Measurements from ENCODE around the gene SEMA3B. TPM values are rescaled to one million over a fixed set of nuclear protein-coding genes. Genes with fewer than 3 reads are reported as not detected.

Gene SEMA3B
- total RNA-seq, 4 donors from 2014 or later, result 1.7 to 3.1 (median 2.1) TPM

DNA sequence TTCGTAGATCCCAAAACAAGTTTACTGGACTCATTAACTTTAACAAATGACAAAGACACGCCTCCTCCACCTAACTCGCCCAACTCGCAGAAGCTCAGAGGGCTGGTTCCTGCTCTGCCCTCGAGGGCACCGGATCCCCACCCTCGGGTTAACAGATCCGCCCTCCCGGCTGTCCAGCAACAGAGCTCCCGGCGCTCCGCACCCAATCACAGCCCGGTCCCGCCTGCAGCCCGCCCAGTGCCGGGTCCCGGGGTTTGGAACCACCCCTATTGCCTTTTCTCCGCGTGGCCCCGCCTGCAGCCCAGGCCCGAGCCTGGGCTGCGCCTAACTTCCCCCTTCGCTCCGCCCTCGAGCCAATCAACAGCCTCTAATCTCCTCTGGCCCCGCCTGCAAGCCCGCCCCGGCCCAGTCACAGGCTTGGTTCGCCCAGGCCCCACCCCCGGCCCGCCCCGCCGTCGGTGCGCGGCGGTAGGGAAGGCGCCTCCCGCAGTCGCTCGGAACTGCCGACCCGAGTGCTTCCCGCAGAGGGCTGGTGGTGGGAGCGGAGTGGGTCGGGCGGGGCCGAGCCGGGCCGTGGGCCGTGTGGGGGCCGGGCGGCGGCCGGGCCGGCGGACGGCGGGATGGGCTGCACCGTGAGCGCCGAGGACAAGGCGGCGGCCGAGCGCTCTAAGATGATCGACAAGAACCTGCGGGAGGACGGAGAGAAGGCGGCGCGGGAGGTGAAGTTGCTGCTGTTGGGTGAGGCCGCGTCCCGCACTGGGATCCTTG lies 33.0 kb upstream of the SEMA3B start, which contains the start of gene GNAI2:
Gene GNAI2, plus strand, starts transcription at position 489 of the 768 bp plus-strand sequence. Its CDS starts 132 bp downstream, at position 621.
- peak; percentile 91 to 97 for TF ChIP-seq POLR2A (IDR thresholded peaks at IDR 0.05)
- TF ChIP-seq, protein P1, sequence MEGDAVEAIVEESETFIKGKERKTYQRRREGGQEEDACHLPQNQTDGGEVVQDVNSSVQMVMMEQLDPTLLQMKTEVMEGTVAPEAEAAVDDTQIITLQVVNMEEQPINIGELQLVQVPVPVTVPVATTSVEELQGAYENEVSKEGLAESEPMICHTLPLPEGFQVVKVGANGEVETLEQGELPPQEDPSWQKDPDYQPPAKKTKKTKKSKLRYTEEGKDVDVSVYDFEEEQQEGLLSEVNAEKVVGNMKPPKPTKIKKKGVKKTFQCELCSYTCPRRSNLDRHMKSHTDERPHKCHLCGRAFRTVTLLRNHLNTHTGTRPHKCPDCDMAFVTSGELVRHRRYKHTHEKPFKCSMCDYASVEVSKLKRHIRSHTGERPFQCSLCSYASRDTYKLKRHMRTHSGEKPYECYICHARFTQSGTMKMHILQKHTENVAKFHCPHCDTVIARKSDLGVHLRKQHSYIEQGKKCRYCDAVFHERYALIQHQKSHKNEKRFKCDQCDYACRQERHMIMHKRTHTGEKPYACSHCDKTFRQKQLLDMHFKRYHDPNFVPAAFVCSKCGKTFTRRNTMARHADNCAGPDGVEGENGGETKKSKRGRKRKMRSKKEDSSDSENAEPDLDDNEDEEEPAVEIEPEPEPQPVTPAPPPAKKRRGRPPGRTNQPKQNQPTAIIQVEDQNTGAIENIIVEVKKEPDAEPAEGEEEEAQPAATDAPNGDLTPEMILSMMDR (IDR thresholded peaks at IDR 0.05 in 4 of 5, conservative IDR thresholded peaks at IDR 0.05 in 1 of 5), result peak in 3 of 5 experiments; percentile 9 to 18 (median 14)
- intact Hi-C loops (cut with DNase I; ENCODE audit: low total_unique reads), result no loop called here

DNA sequence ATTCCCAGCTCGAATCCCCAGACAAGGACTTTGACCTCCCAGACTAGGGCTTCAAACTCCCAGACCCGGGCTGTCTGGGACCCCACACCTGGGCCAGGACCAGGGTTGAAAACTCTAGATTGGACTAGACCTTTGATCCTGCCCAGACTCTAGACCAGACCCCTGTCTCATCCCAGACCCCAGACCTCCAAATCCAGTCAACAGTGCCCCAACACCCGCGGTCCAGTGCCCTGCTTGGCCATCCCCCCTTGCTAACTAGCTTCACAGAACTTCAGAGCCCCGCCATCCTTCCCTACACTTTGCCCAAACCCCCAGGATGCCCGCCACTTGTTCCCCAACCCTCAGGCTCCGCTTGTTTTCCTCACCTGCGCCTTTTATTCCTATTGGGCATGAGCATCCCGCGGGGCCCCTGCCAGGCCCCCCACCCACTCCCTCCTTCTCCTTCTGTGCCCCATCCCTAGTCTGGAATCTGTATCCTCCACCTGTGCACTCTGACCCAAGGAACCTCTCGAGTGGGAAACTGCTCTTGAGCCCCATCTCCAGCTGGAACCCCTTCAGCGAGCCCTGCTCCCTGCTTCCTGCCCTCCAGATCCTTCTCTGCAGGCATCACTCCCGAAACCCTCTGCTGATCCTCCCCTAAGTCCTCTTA lies 32.3 kb upstream of the SEMA3B start:
- intact Hi-C loops (cut with DNase I; ENCODE audit: low total_unique reads), result no loop called here
- Histone ChIP-seq H3K9me3 (no peaks in the 10 kb centered on the region), H3K27ac (peak overlapping the region; percentile 87 to 96 (median 87)), H3K4me3 (peak overlapping the region; percentile 58 to 82 (median 70)), H3K4me1 (peaks cover 44 to 53% of the 10 kb centered on the region in 2 donors), H3K27me3 (no peaks in the 10 kb centered on the region), H3K36me3 (no peaks in the 10 kb centered on the region)
- DNase-seq, result no peak
- ATAC-seq, result no peak
- no peak for TF ChIP-seq POLR2A (IDR thresholded peaks at IDR 0.05)
- TF ChIP-seq, protein P1 (IDR thresholded peaks at IDR 0.05 in 4 of 5, conservative IDR thresholded peaks at IDR 0.05 in 1 of 5), result no peak
- in situ Hi-C loops (cut with MboI; ENCODE audit: low sequenced_read_pairs in 4 of 4), result no loop called here

More for the DNA sequence above, 33.0 kb upstream of the SEMA3B start, which contains the start of gene GNAI2:
- in situ Hi-C loops (cut with MboI; ENCODE audit: low sequenced_read_pairs in 4 of 4), result no loop called here
- DNase-seq (peak; percentile 99), ATAC-seq (peak; percentile 87 to 90)
- Histone ChIP-seq H3K27ac (peak within 1 kb of the TSS; percentile 87 to 96 (median 93)), H3K4me1 (peaks cover 39 to 47% of the 10 kb centered on the region in 2 donors), H3K4me3 (peak within 1 kb of the TSS; percentile 58 to 82 (median 70)), H3K36me3 (no peaks in the 10 kb centered on the region), H3K27me3 (no peaks in the 10 kb centered on the region), H3K9me3 (no peaks in the 10 kb centered on the region)

DNA sequence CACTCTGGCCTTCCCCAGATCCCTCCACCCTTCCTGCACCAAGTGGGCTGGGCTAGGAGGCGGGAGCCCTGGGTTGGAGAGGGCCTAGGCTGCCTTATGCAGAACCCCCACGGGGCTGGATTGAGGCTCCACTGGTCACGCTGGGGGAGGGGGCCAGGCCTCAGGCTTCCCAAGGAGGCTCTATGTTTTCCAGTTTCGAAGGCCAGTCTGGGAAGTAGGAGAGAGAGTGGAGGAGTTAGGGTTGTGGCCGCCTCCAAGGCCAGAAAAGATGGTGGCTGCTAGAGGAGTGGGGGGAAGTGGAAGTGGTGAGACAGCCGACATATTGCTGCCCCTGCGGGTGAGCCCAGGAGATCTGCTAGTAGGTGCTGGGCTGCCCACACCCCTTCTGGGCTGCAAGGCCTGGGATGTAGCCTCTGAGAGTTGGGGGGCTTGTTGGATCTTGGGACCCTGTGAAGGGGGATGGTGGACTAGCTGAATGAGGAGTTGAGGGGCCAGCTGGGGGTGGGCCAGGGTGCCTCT lies 31.8 kb upstream of the SEMA3B start:
- DNase-seq (no peak), ATAC-seq (no peak)
- Histone ChIP-seq H3K27me3 (no peaks in the 10 kb centered on the region), H3K4me1 (peaks cover 50 to 59% of the 10 kb centered on the region in 2 donors), H3K27ac (peak overlapping the region; percentile 87 to 96 (median 87)), H3K4me3 (peak overlapping the region; percentile 58 to 82 (median 70)), H3K36me3 (no peaks in the 10 kb centered on the region), H3K9me3 (no peaks in the 10 kb centered on the region)
- TF ChIP-seq, protein P1 (IDR thresholded peaks at IDR 0.05 in 4 of 5, conservative IDR thresholded peaks at IDR 0.05 in 1 of 5), result no peak
- TF ChIP-seq POLR2A (IDR thresholded peaks at IDR 0.05), result no peak
- in situ Hi-C loops (cut with MboI; ENCODE audit: low sequenced_read_pairs in 4 of 4) (no loop called here), intact Hi-C loops (cut with DNase I; ENCODE audit: low total_unique reads) (no loop called here)

DNA sequence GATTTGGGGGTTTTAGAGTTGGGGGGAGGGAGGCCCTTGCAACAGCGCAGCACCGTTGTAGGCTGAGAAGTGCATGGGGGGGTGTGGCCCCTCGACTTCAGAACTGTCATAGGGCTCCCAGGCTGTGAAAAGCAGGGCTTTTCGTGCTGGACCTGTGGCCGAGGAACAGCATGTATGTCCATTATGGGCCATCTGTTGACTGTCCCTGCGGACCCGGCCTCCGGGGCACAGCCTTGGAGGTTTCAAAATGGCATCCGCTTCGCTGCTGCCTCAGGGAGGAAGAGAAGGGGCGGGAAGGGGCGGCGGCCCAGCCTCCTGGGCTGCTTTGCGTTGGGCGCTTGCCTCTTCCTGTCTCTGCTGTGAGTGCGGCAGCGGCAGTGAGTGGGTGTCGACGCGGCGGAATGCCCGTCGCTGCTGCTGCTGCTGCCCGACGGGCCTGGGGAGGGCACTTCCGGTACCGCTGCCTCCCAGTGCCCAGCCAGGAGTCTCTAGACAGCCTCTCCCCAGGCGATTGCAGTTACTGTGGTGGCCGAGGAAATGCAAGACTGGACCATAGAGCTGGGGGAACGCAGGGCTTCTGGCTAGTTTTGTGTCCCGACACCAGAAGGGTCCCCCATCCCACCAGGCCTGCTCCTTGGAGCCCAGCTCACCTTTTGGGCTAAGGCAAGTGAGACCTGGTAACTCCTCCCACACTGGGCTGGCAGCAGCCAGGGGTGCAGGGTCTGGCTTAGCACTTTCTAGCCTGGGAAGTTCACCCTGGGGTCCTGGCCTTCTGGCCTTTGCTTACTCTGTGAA lies 31.0 kb upstream of the SEMA3B start:
- in situ Hi-C loops (cut with MboI; ENCODE audit: low sequenced_read_pairs in 4 of 4), result no loop called here
- intact Hi-C loops (cut with DNase I; ENCODE audit: low total_unique reads), result loop anchor here (1.0 kb wide), 1 partner anchor 11 kb away; no protein-coding TSS in a partner anchor
- no peaks in the 10 kb centered on the region for H3K27me3 ChIP-seq
- no peaks in the 10 kb centered on the region for H3K36me3 ChIP-seq
- ATAC-seq, result no peak
- H3K4me3 ChIP-seq, result peak overlapping the region; percentile 58 to 82 (median 70)
- H3K9me3 ChIP-seq, result no peaks in the 10 kb centered on the region
- peak; percentile 39 to 63 for TF ChIP-seq POLR2A (IDR thresholded peaks at IDR 0.05)
- TF ChIP-seq, protein P1 (IDR thresholded peaks at IDR 0.05 in 4 of 5, conservative IDR thresholded peaks at IDR 0.05 in 1 of 5), result no peak
- peaks cover 57 to 65% of the 10 kb centered on the region in 2 donors for H3K4me1 ChIP-seq
- peak overlapping the region; percentile 87 to 96 (median 87) for H3K27ac ChIP-seq
- DNase-seq, result peak; percentile 59 to 64
